GM18507 (cell line): Measurements from ENCODE around the gene REN.
A peak's percentile ranks its signal among the peaks of the same experiment; 100 is the strongest.

ENCODE experiments used
- DNase-seq: peaks from one replicate; pipeline ENCODE4 v3.0.0; 2011; ENCODE audit warnings: low read depth; ENCODE audit not compliant: insufficient read length; ENCODE audit errors: extremely low spot score
- FAIRE-seq: peaks from 2 replicates; lab custom pipeline; 2011; peaks lifted over from hg19 to GRCh38; lab: Jason Lieb, UNC

REN gene

DNA sequence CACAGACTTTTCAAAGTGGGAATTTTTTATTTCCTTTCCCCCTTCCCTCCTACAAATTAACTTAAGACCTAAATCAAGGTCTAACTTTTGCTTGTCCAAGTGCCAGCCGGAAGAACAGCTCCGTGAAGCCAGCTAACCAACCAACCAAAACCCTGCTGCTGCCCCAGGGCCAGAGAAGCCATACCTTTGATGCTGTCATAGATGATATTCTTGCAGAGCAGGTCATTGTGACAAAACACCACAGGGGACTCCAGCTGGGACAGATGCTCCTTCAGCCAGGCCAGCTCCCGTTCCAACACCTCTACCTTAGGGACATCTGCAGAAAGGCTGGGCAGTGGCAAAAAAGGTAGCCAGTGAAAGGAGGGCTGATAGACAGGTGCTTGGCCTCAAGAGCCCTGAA lies 25.0 kb downstream of the REN start:
- FAIRE-seq, result no peak
- no peak for DNase-seq

DNA sequence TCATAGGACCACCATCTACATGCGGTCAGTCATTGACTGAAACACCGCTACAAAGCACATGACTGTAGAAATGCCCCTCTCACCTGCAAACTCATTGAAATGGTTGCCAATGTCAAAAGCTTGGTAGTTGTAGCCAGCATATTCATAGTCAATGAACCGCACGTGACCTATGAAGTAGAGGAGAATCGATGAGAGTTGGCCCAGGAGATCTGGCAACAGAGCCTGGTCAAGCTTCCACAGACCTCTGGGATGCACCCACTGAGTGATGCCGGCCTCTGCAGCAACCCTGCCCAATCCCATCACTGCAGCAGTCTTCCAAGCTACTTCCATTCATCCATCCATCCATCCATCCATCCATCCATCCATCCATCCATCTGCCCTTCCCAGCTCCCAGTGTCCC lies 26.2 kb downstream of the REN start:
- no peak for FAIRE-seq
- DNase-seq, result no peak

- DNase-seq (no peak), FAIRE-seq (no peak)
These were observed 27.0 kb downstream of the REN start for GRCh38 chr1:204139088-204139487.

- FAIRE-seq (no peak), DNase-seq (no peak)
These were observed 29.3 kb downstream of the REN start for GRCh38 chr1:204136814-204137213.

GRCh38 chr1:204134103-204134502 lies 32.0 kb downstream of the REN start:
- FAIRE-seq, result no peak
- DNase-seq, result no peak

DNA sequence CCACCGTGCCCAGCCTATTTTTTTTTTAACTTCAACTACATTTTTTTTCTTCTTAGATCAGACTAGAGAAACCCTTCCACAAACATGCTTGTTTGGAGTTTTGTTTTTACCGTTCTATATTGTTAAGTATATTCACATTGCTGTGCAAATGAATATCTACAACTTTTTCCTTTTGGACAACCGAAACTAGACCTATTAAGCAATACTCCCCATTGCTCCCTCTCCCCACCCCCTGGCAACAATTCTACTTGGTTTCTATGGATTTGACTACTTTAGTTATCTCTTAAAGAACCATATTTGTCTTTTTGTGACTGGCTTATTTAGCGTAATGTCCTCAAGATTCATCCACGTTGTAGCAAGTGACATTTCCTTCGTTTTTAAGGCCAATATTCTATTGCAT lies 33.4 kb downstream of the REN start:
- FAIRE-seq, result no peak

DNA sequence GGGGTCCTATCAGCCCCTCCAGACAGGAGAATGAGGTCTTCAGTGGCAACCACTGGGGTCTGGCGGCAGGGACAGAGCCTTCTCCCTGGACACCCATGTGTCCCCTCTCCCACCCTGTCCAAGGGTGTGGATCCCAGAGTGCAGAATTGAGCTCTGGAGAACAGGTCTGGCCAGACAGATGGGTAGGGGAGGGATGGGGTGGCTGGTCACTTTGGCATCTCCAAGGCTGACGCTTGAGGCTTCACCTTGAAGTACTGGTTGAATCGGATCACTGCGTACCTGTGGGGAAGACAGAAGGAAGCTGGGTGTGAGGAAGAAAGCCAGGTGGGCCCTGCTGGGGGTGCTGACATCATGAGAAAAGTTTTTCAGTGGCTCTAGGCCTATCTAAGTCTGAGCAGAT lies 34.2 kb downstream of the REN start:
- FAIRE-seq (no peak), DNase-seq (no peak)

More for the DNA sequence above, 33.4 kb downstream of the REN start:
- no peak for DNase-seq

DNA sequence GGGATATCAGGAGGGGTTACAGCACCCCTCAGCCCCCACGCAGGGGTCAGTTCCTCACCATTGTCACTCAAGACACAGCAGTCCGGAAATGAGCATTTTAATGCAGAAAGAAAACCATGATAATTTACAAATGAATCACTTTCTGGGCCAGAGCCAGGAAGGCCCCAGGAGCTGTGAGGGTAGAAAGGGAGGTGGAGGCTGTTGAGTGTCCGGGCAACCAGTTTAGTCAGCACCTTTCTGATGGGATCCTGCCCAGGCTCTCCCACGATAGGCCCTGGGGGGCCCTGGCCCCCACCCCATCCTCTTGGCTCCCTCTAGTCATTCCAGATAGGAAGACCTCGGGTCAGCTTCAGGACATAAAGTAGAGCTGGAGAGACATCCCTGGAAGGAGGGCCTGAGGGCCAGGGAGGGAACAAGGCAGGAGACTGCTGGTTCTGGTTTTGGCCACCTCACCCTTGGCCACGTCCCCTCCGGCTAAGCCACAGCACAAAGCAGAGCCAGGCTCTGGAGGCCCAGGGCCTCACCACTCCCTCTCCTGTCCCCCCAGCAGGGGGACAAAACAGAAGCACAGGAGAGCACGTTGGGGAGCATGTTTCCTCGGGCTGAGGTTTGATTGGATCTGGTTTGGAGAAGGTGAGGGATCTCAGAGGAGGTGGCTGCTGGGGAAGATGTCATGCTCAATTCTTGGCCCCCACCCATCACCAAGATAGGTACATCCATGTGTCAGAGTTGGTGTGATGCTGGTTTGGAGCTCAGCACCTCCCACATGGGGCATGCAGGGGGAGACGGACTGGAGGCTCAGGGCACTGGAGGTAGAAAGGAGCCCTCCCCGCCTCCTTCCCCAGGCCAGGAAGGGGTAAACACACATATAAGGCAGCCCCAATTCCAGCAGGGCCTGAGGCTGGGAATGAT lies 34.9 kb downstream of the REN start:
- DNase-seq (no peak), FAIRE-seq (no peak)

DNA sequence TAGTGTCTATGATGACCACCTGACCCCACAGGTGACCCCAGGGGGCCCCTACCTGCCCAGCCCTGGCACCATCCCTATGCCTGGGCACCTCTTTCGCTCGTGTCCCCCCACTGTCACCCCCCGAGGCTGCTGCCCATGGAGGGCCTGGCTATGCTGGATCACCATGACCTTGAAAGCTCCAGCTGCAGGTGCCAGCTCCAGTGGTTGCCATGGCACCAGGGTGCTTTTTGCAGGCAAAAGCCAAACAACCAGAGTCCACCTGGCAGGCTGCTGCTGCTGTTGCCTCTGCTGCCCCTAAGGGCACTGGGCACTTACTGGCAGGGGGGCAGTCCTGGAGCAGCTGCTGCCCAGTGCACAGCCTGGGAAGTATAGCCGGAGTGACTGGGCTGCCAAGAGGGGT lies 36.0 kb downstream of the REN start:
- FAIRE-seq, result no peak
- no peak for DNase-seq

DNA sequence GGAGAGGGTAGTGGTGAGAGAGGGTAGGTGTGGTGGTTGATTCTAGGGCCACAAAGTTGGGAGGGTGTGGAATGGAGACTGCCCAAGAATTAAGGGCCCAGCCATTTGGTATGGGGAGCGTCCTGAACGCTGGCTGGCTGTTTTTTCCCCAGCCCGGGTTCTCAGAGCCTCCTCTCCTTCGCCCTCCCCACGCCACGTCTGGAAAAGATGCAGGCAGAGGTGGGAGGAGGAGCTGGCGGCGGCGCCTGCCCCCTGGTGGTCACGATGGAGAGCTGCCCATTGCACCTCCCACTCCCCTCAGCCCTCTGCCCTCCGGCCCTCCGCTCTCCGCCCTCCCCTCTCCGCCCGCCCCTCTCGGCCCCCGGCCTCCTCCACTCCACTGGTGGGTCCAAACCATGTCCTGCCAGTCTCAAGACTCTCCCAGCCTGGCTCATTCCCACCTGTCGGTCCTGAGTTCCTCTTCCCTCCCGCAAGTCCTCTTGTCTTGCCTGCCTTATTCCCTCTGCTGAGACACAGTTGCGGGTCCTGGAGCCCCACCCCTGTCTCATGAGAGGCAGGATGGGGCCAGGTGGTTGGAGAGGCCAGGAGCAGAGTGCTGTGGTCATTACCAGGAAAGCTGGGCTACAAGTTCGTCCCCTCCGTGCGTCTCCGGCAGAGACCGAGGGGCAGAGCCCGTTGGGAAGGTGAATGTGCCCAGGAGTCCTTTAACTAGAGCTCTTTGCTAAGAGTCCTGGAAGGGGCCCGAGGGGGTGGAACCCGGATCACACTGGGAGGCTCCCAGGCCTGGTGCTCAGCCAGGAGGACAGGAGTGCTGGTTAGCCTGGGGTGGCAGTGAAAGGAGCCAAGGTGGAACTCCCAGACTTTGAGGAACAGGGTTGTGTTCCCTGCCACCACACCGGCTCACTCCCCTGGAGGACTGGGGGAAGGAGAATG lies 36.9 kb downstream of the REN start:
- peak; percentile 70 for DNase-seq
- FAIRE-seq, result peak; percentile 70

GRCh38 chr1:204128464-204128963 lies 37.6 kb downstream of the REN start:
- no peak for FAIRE-seq
- DNase-seq, result no peak

DNA sequence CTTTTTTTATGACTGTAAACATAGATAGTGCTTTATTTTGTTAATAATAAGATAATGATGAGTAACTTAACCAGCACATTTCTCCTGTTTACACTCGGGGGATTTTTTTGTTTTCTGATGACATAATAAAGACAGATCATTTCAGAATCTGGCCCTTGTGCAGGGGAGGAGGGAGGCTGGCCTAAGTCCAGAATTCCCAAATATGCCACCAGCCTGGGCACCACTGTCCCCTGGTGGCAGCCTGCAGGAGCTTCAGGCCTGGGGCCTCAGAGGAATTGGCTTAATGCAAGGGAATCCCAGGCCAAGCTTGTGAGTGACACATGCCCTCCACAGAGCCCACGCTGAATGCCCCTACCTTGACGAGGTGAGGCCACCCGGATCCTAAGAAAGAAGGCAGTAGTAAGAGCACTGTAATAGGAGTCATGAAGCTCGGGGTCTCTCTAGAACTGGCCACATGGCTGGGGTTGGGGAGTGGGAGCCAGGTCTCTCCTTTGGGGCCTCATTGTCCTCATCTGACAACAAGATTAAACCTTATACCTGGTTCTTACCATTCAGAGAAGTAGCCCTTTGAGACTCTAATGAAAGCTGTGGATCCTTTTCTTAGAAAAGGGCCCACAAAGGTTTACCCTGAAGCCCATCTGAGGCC lies 38.4 kb downstream of the REN start:
- FAIRE-seq, result no peak
- DNase-seq, result no peak

DNA sequence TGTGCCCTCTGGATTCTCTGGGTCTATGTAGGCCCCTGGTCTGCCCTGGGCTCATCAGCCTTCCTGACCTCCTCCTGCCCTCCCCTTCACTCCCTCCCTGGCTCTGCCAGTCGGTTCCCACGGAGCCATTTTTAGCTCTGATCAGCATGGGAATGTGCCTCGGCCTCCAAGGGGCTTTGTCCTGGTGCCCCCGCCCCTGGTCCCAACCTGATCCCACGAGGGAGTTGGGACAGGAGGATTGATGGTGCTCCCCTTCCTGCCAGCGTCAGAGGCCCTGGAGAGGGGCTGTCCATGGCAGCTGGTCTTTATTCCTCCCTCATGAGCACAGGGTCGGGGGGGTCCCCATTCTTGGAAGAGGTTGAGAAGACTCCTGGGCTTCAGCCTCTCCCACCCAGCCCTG lies 39.2 kb downstream of the REN start:
- no peak for DNase-seq
- no peak for FAIRE-seq

DNA sequence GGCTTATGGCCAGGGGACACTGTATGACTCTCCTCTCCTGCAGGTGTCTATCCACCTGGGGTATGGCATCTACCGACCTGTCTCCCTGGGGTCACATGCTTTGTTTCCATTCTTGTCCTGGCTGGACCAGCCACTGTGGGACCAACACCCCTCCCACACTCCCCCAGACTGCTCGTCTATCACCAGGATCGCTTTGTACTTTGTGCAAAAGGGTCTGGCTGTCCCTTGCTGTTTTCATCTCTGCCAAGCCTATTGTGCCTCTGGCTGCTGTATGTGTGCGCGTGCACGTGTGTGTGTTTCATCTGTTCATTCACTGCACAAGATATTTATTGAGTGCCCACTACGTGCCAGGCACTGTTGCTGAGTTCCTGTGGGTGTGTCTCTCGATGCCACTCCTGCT lies 39.8 kb downstream of the REN start:
- FAIRE-seq (no peak), DNase-seq (no peak)

DNA sequence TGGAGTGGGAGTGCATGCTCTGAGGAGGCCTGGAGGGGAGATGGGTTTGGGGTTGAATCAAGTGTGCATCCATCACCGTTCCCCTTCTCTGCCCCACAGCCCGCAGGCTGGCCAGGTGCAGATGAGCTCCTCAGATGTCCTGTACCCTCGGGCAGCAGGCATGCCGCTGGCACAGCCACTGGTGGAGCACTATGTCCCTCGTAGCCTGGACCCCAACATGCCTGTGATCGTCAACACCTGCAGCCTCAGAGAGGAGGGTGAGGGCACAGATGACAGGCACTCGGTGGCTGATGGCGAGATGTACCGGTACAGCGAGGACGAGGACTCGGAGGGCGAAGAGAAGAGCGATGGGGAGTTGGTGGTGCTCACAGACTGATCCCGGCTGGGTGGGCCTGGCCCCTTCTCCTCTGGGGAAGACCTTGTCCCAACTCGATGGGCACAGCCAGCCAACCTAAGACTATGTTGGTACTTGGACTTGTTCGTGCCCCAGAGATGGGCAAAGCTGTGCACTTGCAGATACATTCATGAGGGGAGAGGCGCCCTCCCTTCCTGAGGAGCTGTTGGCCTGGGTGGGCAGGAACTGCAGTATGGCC lies 40.3 kb downstream of the REN start:
- no peak for DNase-seq
- no peak for FAIRE-seq

- no peak for FAIRE-seq
- no peak for DNase-seq
These were observed 41.5 kb downstream of the REN start for GRCh38 chr1:204124639-204125038.

DNA sequence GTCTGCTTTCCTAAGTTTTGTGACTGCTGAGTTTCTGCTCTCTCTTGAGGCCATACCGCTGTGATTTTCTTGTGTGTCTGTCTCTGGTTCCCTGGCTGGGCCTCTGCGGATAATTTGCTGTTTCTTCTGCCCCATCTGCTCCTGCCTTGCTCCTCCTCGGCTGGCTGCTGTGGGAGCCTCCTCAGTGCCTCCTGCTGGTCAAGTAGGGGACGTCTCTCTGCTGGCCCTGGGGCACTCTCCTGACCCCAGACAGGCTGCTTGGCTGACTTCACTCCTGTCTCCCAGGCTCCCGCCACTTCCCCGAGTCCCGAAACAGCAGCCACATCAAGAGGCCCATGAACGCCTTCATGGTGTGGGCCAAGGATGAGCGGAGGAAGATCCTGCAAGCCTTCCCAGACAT lies 42.8 kb downstream of the REN start:
- FAIRE-seq (no peak), DNase-seq (no peak)

- DNase-seq, result no peak
- FAIRE-seq, result no peak
These were observed 44.1 kb downstream of the REN start for GRCh38 chr1:204121840-204122555.

GRCh38 chr1:204116539-204116938 lies 49.6 kb downstream of the REN start:
- DNase-seq (no peak), FAIRE-seq (no peak)
